ENCODE results near the gene NUP160.
"Not testable (repeated sequence)": the region's sequence is repeated elsewhere in the genome, so short reads cannot be mapped to it uniquely, and the experiment has no call there.

NUP160 gene
- 55.8 to 160 (median 107) reads per million in 9 experiments for total RNA-seq

- peak within 1 kb of the TSS; percentile 98 to 99 for H3K4me3 Mint-ChIP-seq
- peaks cover 31% of the 10 kb centered on the region for H3K36me3 Mint-ChIP-seq (ENCODE audit: insufficient read depth)
- no peaks in the 10 kb centered on the region for H3K27me3 Mint-ChIP-seq
- DNase-seq = peak; percentile 82 to 88 (median 83)
- peak within 1 kb of the TSS; percentile 98 for H3K27ac Mint-ChIP-seq
- peak; percentile 90 for ATAC-seq (replicated peaks)
- H3K4me1 Mint-ChIP-seq (ENCODE audit: low read depth in 2 of 2) = peaks cover 17 to 27% of the 10 kb centered on the region in 2 donors
- H3K9me3 Mint-ChIP-seq = no peaks in the 10 kb centered on the region
Observed at GRCh38 chr11:47847892-47848699, at the start of gene NUP160. Gene NUP160 (minus strand): TSS chr11:47848350. CDS start chr11:47848318, 32 bp downstream.

- DNase-seq (no peak), ATAC-seq (replicated peaks) (no peak)
- Mint-ChIP-seq H3K27me3 (peaks cover 0 to 5% of the 10 kb centered on the region in 2 donors), H3K9me3 (no peaks in the 10 kb centered on the region), H3K4me1 (ENCODE audit: low read depth in 2 of 2) (peaks cover 8 to 12% of the 10 kb centered on the region in 2 donors), H3K27ac (no peak overlapping the region), H3K36me3 (ENCODE audit: insufficient read depth) (peaks cover 5% of the 10 kb centered on the region), H3K4me3 (no peak overlapping the region)
Observed at GRCh38 chr11:47896199-47896598, 48.0 kb upstream of the NUP160 start.

- H3K36me3 Mint-ChIP-seq (ENCODE audit: insufficient read depth) = peaks cover 5% of the 10 kb centered on the region
- ATAC-seq (replicated peaks) = no peak
- H3K4me1 Mint-ChIP-seq (ENCODE audit: low read depth in 2 of 2) = peaks cover 5 to 8% of the 10 kb centered on the region in 2 donors
Observed at GRCh38 chr11:47895035-47895434, 46.9 kb upstream of the NUP160 start.

GRCh38 chr11:47892546-47893276, 44.6 kb upstream of the NUP160 start:
- not testable (repeated sequence) for H3K36me3 Mint-ChIP-seq (ENCODE audit: insufficient read depth); H3K9me3 Mint-ChIP-seq; DNase-seq; H3K27ac Mint-ChIP-seq; H3K4me1 Mint-ChIP-seq (ENCODE audit: low read depth in 2 of 2); ATAC-seq (replicated peaks); H3K27me3 Mint-ChIP-seq; H3K4me3 Mint-ChIP-seq

More at GRCh38 chr11:47895035-47895434, 46.9 kb upstream of the NUP160 start:
- Mint-ChIP-seq H3K9me3 (no peaks in the 10 kb centered on the region), H3K27ac (no peak overlapping the region), H3K27me3 (peaks cover 0 to 5% of the 10 kb centered on the region in 2 donors), H3K4me3 (no peak overlapping the region)
- no peak for DNase-seq

- no peak overlapping the region for H3K27ac Mint-ChIP-seq
- no peak overlapping the region for H3K4me3 Mint-ChIP-seq
- peaks cover 0 to 5% of the 10 kb centered on the region in 2 donors for H3K27me3 Mint-ChIP-seq
- no peak for DNase-seq
- no peak for ATAC-seq (replicated peaks)
- H3K36me3 Mint-ChIP-seq (ENCODE audit: insufficient read depth) = peaks cover 3% of the 10 kb centered on the region
- H3K9me3 Mint-ChIP-seq = no peaks in the 10 kb centered on the region
- peaks cover 4 to 5% of the 10 kb centered on the region in 2 donors for H3K4me1 Mint-ChIP-seq (ENCODE audit: low read depth in 2 of 2)
Observed at GRCh38 chr11:47891886-47892285, 43.7 kb upstream of the NUP160 start.

- Mint-ChIP-seq H3K4me3 (no peak overlapping the region), H3K4me1 (ENCODE audit: low read depth in 2 of 2) (peaks cover 4 to 5% of the 10 kb centered on the region in 2 donors), H3K27ac (no peak overlapping the region), H3K9me3 (no peaks in the 10 kb centered on the region), H3K36me3 (ENCODE audit: insufficient read depth) (peaks cover 3% of the 10 kb centered on the region), H3K27me3 (peaks cover 0 to 5% of the 10 kb centered on the region in 2 donors)
- ATAC-seq (replicated peaks) = peak; percentile 24
- no peak for DNase-seq
Observed at GRCh38 chr11:47889714-47890441, 41.7 kb upstream of the NUP160 start.

- ATAC-seq (replicated peaks) = no peak
- no peak for DNase-seq
- Mint-ChIP-seq H3K9me3 (no peaks in the 10 kb centered on the region), H3K4me1 (ENCODE audit: low read depth in 2 of 2) (peaks cover 4 to 5% of the 10 kb centered on the region in 2 donors), H3K36me3 (ENCODE audit: insufficient read depth) (peaks cover 3% of the 10 kb centered on the region), H3K27me3 (no peaks in the 10 kb centered on the region), H3K4me3 (no peak overlapping the region), H3K27ac (peak overlapping the region in 1 of 2 donors; percentile 75)
Observed at GRCh38 chr11:47887910-47888569, 39.9 kb upstream of the NUP160 start.

GRCh38 chr11:47886096-47886495, 37.9 kb upstream of the NUP160 start:
- Mint-ChIP-seq H3K4me3 (peak overlapping the region in 1 of 2 donors; percentile 10), H3K4me1 (ENCODE audit: low read depth in 2 of 2) (peaks cover 4 to 5% of the 10 kb centered on the region in 2 donors), H3K36me3 (ENCODE audit: insufficient read depth) (no peaks in the 10 kb centered on the region), H3K27me3 (no peaks in the 10 kb centered on the region), H3K27ac (peak overlapping the region in 1 of 2 donors; percentile 81), H3K9me3 (no peaks in the 10 kb centered on the region)
- ATAC-seq (replicated peaks) (peak; percentile 56), DNase-seq (no peak)

- H3K27ac Mint-ChIP-seq; H3K36me3 Mint-ChIP-seq (ENCODE audit: insufficient read depth); ATAC-seq (replicated peaks); H3K4me3 Mint-ChIP-seq; H3K4me1 Mint-ChIP-seq (ENCODE audit: low read depth in 2 of 2); DNase-seq; H3K9me3 Mint-ChIP-seq: not testable (repeated sequence)
- peaks cover 9 to 12% of the 10 kb centered on the region in 2 donors for H3K27me3 Mint-ChIP-seq
Observed at GRCh38 chr11:47882437-47882836, 34.3 kb upstream of the NUP160 start.

- H3K36me3 Mint-ChIP-seq (ENCODE audit: insufficient read depth) = peaks cover 4% of the 10 kb centered on the region
- peaks cover 9 to 23% of the 10 kb centered on the region in 2 donors for H3K27me3 Mint-ChIP-seq
- ATAC-seq (replicated peaks) = no peak
- DNase-seq = no peak
- H3K27ac Mint-ChIP-seq = no peak overlapping the region
- no peaks in the 10 kb centered on the region for H3K4me1 Mint-ChIP-seq (ENCODE audit: low read depth in 2 of 2)
- no peak overlapping the region for H3K4me3 Mint-ChIP-seq
- H3K9me3 Mint-ChIP-seq = no peaks in the 10 kb centered on the region
Observed at GRCh38 chr11:47881145-47881544, 33.0 kb upstream of the NUP160 start.

GRCh38 chr11:47879259-47880158, 31.4 kb upstream of the NUP160 start:
- Mint-ChIP-seq H3K9me3 (peaks cover 0 to 4% of the 10 kb centered on the region in 2 donors), H3K36me3 (ENCODE audit: insufficient read depth) (peaks cover 4% of the 10 kb centered on the region), H3K4me3 (no peak overlapping the region), H3K27ac (no peak overlapping the region), H3K27me3 (peaks cover 9 to 23% of the 10 kb centered on the region in 2 donors), H3K4me1 (ENCODE audit: low read depth in 2 of 2) (no peaks in the 10 kb centered on the region)
- DNase-seq = no peak
- no peak for ATAC-seq (replicated peaks)

- not testable (repeated sequence) for H3K4me1 Mint-ChIP-seq (ENCODE audit: low read depth in 2 of 2); DNase-seq; H3K9me3 Mint-ChIP-seq; H3K4me3 Mint-ChIP-seq; H3K36me3 Mint-ChIP-seq (ENCODE audit: insufficient read depth); ATAC-seq (replicated peaks); H3K27ac Mint-ChIP-seq
- H3K27me3 Mint-ChIP-seq = peaks cover 9 to 29% of the 10 kb centered on the region in 2 donors
Observed at GRCh38 chr11:47875858-47876257, 27.7 kb upstream of the NUP160 start.
